A549 treated with AZD9567 at 1 μM for 4 hours (cell line): ENCODE data around the gene TNRC6A. TPM values are rescaled to one million over a fixed set of nuclear protein-coding genes. Genes with fewer than 3 reads are reported as not detected.

Experiments
- total RNA-seq: library from RNA; stranded (reverse); fragments of 200-300 nt; extraction: Qiagen RNA extraction; gene quantifications from 5 replicates; pipeline ENCODE4 v1.2.3, GENCODE V29; 2022; ENCODE audit not compliant: insufficient read depth

Gene TNRC6A
- 26.7 to 31.4 TPM (median 28.0 TPM) in 5 replicates for total RNA-seq

DNA sequence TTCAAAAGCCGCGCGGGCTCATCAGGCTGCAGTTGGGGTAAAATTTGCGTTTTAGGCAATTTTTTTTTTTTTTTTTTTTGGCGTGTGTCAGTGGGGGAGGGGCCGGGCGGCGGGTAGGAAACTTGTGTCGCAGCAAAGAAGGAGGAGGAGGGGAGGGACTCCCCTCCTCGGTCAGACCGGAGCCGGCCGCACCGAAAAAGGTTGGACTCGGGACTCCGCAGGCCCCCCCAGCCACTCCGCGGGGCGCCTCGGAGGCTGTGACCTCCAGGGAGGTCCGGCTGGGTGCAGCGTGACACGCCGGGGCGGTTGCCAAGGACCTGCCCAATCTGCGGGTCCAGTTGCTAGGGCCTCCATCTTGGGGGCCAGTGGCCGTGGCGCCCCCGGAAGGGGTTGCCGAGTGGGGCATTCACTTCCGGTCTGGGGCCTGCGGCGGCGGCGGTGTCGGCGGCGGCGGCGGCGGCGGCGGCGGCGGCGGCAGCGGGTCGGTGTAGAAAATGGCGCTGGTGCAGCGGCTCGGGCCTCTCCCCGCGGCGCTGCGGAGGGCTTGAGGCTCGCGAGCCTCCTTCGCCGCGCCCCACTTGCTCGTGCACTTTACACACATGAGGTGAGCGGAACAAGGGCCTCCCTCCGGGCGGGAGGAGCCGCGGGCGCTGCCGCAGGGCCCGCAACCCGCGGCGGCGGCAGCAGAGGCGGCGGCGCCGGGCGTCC is at the start of gene TNRC6A:
TNRC6A (plus strand) TSS at position 409 of the 708 bp plus-strand sequence; CDS start at position 600, 191 bp downstream.

DNA sequence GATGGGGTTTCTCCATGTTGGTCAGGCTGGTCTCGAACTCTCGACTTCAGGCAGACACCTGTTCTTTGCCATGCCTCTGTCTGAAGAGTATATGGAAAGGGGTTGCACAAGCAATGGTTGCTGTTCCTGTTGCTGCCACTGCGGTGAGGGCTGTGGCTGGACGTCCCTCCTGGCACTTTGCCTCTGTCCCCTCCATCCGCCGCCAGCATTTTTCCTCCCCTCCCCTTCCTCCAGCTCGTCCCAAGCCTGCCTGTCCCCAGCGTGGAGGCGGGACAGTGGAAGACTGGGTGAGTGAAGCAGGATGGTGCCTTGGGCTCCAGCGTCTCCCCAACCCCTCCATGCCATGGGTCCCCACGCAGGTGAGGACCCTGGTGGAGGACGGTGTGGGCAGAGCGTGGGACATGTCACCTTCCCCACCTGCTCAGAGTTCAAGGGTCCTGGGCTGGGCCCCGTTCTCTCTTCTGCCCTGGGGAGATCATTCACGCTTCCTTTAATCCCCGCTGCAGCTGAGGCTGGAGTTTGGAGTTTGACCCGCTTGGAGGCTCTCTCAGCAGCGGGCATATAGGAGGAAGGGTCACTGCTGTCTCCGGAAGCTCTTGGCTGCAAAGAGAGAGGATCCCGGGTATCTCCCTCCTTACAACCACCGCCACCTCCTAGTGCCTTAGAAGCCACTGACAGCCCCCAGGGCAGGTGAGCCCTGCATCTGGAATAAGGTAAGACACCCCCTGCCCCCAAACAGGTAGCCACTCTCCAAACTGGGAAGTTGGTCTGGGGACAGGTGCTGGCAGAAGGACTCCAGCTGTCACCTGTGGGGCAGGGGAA is 116.5 kb downstream of the TNRC6A start, which contains the start of gene SLC5A11:
SLC5A11 (plus strand) TSS at position 238 of the 822 bp plus-strand sequence. CDS start 12,681 bp downstream, outside the sequence.

Other genes starting within 250 kb of the TNRC6A start
- 22.2 to 24.8 TPM (median 24.2 TPM) in 5 replicates for gene RBBP6, start 190.1 kb upstream of the TNRC6A start, total RNA-seq
- gene SLC5A11, start 116.3 kb downstream of the TNRC6A start, total RNA-seq: 0.35 to 0.58 TPM (median 0.38 TPM) in 4 of 5 replicates, not detected in the other